Esophagus muscularis mucosa (tissue), 4 donors: Measurements from ENCODE around the gene ABCC1. TPM values are rescaled to one million over a fixed set of nuclear protein-coding genes. Genes with fewer than 3 reads are reported as not detected.

Experiments used
- DNase-seq: peaks from one replicate; pipeline ENCODE4 v3.0.0-alpha.2; 2017; ENCODE audit errors: extremely low spot score
- H3K27ac ChIP-seq, 4 donors: fragments of 200-600 bp; sonication (generic); replicated peaks in 1 of 4; 1 replicate in 3 of 4; 2 replicates in 1 of 4; pipeline ENCODE4 v1.5.1; 2016 to 2019; ENCODE audit warnings: mild to moderate bottlenecking in 1 of 4
- H3K27me3 ChIP-seq, 4 donors: fragments of 200-600 bp; sonication (generic); one replicate each; pipeline versions ENCODE4 v1.5.1 to v1.6.0; 2016 to 2019
- H3K36me3 ChIP-seq, 4 donors: fragments of 200-600 bp; sonication (generic); one replicate each; pipeline ENCODE4 v1.5.1; 2016 to 2019
- H3K4me1 ChIP-seq, 4 donors: fragments of 200-600 bp; sonication (generic); one replicate each; pipeline ENCODE4 v1.5.1; 2016 to 2019
- H3K4me3 ChIP-seq, 4 donors: fragments of 200-600 bp; sonication (generic); 1 replicate in 2 of 4; 2 replicates in 2 of 4; pipeline ENCODE4 v1.5.1; 2016 to 2019; ENCODE audit warnings: mild to moderate bottlenecking in 4 of 4, moderate library complexity in 1 of 4
- H3K9me3 ChIP-seq, 4 donors: fragments of 200-600 bp; sonication (generic); 1 replicate in 3 of 4; 2 replicates in 1 of 4; pipeline ENCODE4 v1.5.1; 2016 to 2019
- EP300 ChIP-seq: sonication (generic); formaldehyde crosslinking; IDR thresholded peaks from one replicate; pipeline ENCODE4 v1.6.1; 2017; ENCODE audit warnings: antibody characterized with exemption
- POLR2A ChIP-seq: fragments of 450-650 bp; IDR thresholded peaks from one replicate; pipeline ENCODE4 v1.6.1; 2017; ENCODE audit warnings: antibody characterized with exemption, moderate library complexity, mild to moderate bottlenecking, low read depth
- POLR2AphosphoS5 ChIP-seq, 2 donors: sonication (generic); formaldehyde crosslinking; IDR thresholded peaks; one replicate each; pipeline ENCODE4 v1.6.1; 2017; ENCODE audit warnings: antibody characterized with exemption in 2 of 2
- WGBS: methylation state at CpG from one replicate; pipeline ENCODE4 v1.1.5; 2018; 5-methylcytosine and 5-hydroxymethylcytosine counted together
- intact Hi-C: fragments of 100-400 bp; cut with DNase I; formaldehyde crosslinking; loops from one replicate; pipeline ENCODE4 v1.15.1; 2023
- total RNA-seq, 4 donors: library from RNA; depleted of rRNA; stranded (reverse); fragments of >200 nt; gene quantifications; one replicate each; pipeline versions ENCODE4 v1.1.0 to v1.2.1, GENCODE V29; 2016
- TF ChIP-seq, protein P1 (sequence below), 3 experiments: fragments of 200-600 bp in 2 of 3; fragments of 450-650 bp in 1 of 3; sonication (generic) in 2 of 3; IDR thresholded peaks; one replicate each; pipeline ENCODE4 v1.5.1; 2017 to 2019; ENCODE audit warnings: antibody characterized with exemption in 3 of 3, mild to moderate bottlenecking in 2 of 3, moderate library complexity in 1 of 3

ABCC1 gene
- total RNA-seq, 4 donors from 2014 or later, result 61.8 to 141 (median 103) TPM

DNA sequence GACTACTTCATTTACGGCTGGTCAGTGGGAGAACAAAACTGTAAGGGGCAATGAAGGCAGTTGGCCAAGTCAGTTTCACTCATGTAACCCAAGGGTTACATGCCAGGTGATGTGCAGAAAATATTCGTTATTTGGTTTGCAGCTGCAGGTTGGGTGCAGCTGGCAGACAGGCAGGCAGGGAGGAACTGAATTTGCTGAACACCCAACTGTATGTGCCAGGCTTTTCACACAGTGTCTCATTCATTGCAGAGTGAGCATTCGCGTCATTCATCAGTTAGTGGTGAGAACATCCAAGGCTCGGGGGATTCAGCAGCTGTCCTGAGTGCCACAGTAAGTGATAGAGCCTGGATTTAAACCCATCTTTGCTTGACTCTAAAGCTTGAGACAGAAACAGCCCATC, 214.2 kb downstream of the ABCC1 start:
- Histone ChIP-seq H3K4me1 (no peaks in the 10 kb centered on the region), H3K27ac (no peak overlapping the region), H3K27me3 (no peaks in the 10 kb centered on the region), H3K9me3 (peaks cover 0 to 10% (median 8%) of the 10 kb centered on the region in 4 donors), H3K4me3 (no peak overlapping the region), H3K36me3 (no peaks in the 10 kb centered on the region)
- TF ChIP-seq EP300 (no peak), POLR2A (no peak), POLR2AphosphoS5 (IDR thresholded peaks at IDR 0.05) (no peak)
- TF ChIP-seq, protein P1, sequence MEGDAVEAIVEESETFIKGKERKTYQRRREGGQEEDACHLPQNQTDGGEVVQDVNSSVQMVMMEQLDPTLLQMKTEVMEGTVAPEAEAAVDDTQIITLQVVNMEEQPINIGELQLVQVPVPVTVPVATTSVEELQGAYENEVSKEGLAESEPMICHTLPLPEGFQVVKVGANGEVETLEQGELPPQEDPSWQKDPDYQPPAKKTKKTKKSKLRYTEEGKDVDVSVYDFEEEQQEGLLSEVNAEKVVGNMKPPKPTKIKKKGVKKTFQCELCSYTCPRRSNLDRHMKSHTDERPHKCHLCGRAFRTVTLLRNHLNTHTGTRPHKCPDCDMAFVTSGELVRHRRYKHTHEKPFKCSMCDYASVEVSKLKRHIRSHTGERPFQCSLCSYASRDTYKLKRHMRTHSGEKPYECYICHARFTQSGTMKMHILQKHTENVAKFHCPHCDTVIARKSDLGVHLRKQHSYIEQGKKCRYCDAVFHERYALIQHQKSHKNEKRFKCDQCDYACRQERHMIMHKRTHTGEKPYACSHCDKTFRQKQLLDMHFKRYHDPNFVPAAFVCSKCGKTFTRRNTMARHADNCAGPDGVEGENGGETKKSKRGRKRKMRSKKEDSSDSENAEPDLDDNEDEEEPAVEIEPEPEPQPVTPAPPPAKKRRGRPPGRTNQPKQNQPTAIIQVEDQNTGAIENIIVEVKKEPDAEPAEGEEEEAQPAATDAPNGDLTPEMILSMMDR (IDR thresholded peaks at IDR 0.05), result no peak
- no peak for DNase-seq
- intact Hi-C loops, result no loop called here
- WGBS, result 85% methylated on average over 5 of the region's 5 CpGs

DNA sequence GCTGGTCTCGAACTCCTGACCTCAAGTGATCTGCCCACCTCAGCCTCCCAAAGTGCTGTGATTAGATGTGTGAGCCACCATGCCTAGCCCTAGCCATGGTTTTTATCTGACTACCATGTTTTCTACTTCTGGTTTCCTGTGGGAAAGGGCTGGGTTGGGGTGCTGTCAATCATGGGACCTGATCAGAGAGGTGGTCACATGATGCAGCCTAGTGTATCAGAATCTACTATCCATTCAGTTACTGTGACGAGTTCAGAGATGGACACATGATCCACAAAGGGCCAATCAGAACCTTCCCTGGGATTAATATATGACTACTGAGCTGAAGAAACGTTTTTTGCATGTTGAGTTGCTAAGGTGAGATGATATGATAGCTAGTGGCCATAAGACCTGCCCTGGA, 214.8 kb downstream of the ABCC1 start:
- Histone ChIP-seq H3K27me3 (no peaks in the 10 kb centered on the region), H3K9me3 (peaks cover 0 to 4% (median 2%) of the 10 kb centered on the region in 4 donors), H3K27ac (no peak overlapping the region), H3K4me1 (no peaks in the 10 kb centered on the region), H3K36me3 (no peaks in the 10 kb centered on the region), H3K4me3 (no peak overlapping the region)
- no peak for DNase-seq
- TF ChIP-seq POLR2A (no peak), POLR2AphosphoS5 (IDR thresholded peaks at IDR 0.05) (no peak), EP300 (no peak)
- TF ChIP-seq, protein P1 (IDR thresholded peaks at IDR 0.05), result no peak
- intact Hi-C loops, result no loop called here
- WGBS, result 88% methylated on average over 2 of the region's 3 CpGs

GRCh38 chr16:16166085-16166484, 216.7 kb downstream of the ABCC1 start:
- no peak for DNase-seq
- intact Hi-C loops, result no loop called here
- H3K27ac ChIP-seq, result no peak overlapping the region
- TF ChIP-seq POLR2A, result no peak
- TF ChIP-seq POLR2AphosphoS5 (IDR thresholded peaks at IDR 0.05), result no peak
- TF ChIP-seq EP300, result no peak
- TF ChIP-seq, protein P1 (IDR thresholded peaks at IDR 0.05), result no peak
- no peak overlapping the region for H3K4me3 ChIP-seq
- no peaks in the 10 kb centered on the region for H3K36me3 ChIP-seq
- H3K9me3 ChIP-seq, result no peaks in the 10 kb centered on the region
- no peaks in the 10 kb centered on the region for H3K27me3 ChIP-seq
- H3K4me1 ChIP-seq, result no peaks in the 10 kb centered on the region
- 81% methylated on average over 7 of the region's 7 CpGs for WGBS

GRCh38 chr16:16166949-16167348, 217.5 kb downstream of the ABCC1 start:
- Histone ChIP-seq H3K27me3 (no peaks in the 10 kb centered on the region), H3K9me3 (no peaks in the 10 kb centered on the region), H3K27ac (no peak overlapping the region), H3K4me1 (no peaks in the 10 kb centered on the region), H3K36me3 (no peaks in the 10 kb centered on the region), H3K4me3 (no peak overlapping the region)
- intact Hi-C loops, result no loop called here
- WGBS, result 80% methylated on average over 1 of the region's 2 CpGs
- TF ChIP-seq POLR2AphosphoS5 (IDR thresholded peaks at IDR 0.05) (no peak), EP300 (no peak), POLR2A (no peak)
- TF ChIP-seq, protein P1 (IDR thresholded peaks at IDR 0.05), result no peak
- DNase-seq, result no peak

GRCh38 chr16:16167927-16168326, 218.5 kb downstream of the ABCC1 start:
- no peak for DNase-seq
- no peak overlapping the region for H3K27ac ChIP-seq
- H3K27me3 ChIP-seq, result no peaks in the 10 kb centered on the region
- no peaks in the 10 kb centered on the region for H3K4me1 ChIP-seq
- intact Hi-C loops, result no loop called here
- TF ChIP-seq POLR2AphosphoS5 (IDR thresholded peaks at IDR 0.05), result no peak
- no peak for TF ChIP-seq EP300
- TF ChIP-seq, protein P1 (IDR thresholded peaks at IDR 0.05), result no peak
- no peak for TF ChIP-seq POLR2A
- 79% methylated on average over 11 of the region's 11 CpGs for WGBS
- no peaks in the 10 kb centered on the region for H3K9me3 ChIP-seq
- no peak overlapping the region for H3K4me3 ChIP-seq
- H3K36me3 ChIP-seq, result no peaks in the 10 kb centered on the region
